Neural cell (in vitro differentiated cells): ENCODE measurements around the gene MED13L.

ENCODE experiments used
- CTCF ChIP-seq: fragments of 450-650 bp; IDR thresholded peaks from 2 replicates; pipeline ENCODE4 v1.5.1; 2014; ENCODE audit warnings: antibody characterized with exemption, mild to moderate bottlenecking, moderate library complexity; ENCODE audit not compliant: poor library complexity, severe bottlenecking
- EP300 ChIP-seq: fragments of 450-650 bp; conservative IDR thresholded peaks from 2 replicates; pipeline ENCODE4 v1.6.1; 2014; ENCODE audit warnings: antibody characterized with exemption, mild to moderate bottlenecking, moderate library complexity; ENCODE audit not compliant: poor library complexity, severe bottlenecking
- EZH2 ChIP-seq: fragments of 200-600, 300-800 bp; shearing (Covaris generic), sonication (generic); IDR thresholded peaks from 2 replicates; pipeline ENCODE4 v1.6.1; 2014; ENCODE audit warnings: antibody characterized with exemption, low read length, borderline replicate concordance, mild to moderate bottlenecking; ENCODE audit not compliant: insufficient read depth, poor library complexity, severe bottlenecking
- MXI1 ChIP-seq: fragments of 450-650 bp; conservative IDR thresholded peaks from 2 replicates; pipeline ENCODE4 v1.6.1; 2014; ENCODE audit warnings: antibody characterized with exemption, mild to moderate bottlenecking; ENCODE audit not compliant: poor library complexity, severe bottlenecking
- POLR2AphosphoS5 ChIP-seq: IDR thresholded peaks from 2 replicates; pipeline ENCODE4 v1.6.1; 2012
- RAD21 ChIP-seq: fragments of 450-650 bp; conservative IDR thresholded peaks from 2 replicates; pipeline ENCODE4 v1.6.1; 2014; ENCODE audit warnings: antibody characterized with exemption, mild to moderate bottlenecking, moderate library complexity
- REST ChIP-seq: IDR thresholded peaks from 2 replicates; pipeline ENCODE4 v1.6.1; 2012; ENCODE audit warnings: borderline replicate concordance
- TAF1 ChIP-seq: IDR thresholded peaks from 2 replicates; pipeline ENCODE4 v1.6.1; 2012; ENCODE audit warnings: low read depth

GRCh38 chr12:116046039-116046438 lies 231.5 kb downstream of the MED13L start:
- TF ChIP-seq RAD21 (no peak), CTCF (no peak), POLR2AphosphoS5 (no peak), EP300 (no peak), EZH2 (no peak), REST (no peak), TAF1 (no peak), MXI1 (no peak)
